Right lobe of liver (tissue), 4 donors: ENCODE results near the gene PADI3.

Source experiments
- CTCF ChIP-seq, 4 donors: fragments of 200-600 bp in 3 of 4; fragments of 450-650 bp in 1 of 4; IDR thresholded peaks; one replicate each; pipeline versions ENCODE4 v1.5.1 to v1.8.0; 2016 to 2022; ENCODE audit warnings: antibody characterized with exemption in 4 of 4, mild to moderate bottlenecking in 2 of 4
- POLR2A ChIP-seq: fragments of 450-650 bp; IDR thresholded peaks from one replicate; pipeline ENCODE4 v1.6.1; 2017; ENCODE audit warnings: antibody characterized with exemption, mild to moderate bottlenecking
- donor health status: DM: no; HTN: no; CAD: no.
- donor health status: DM: no; HTN: no; CAD: no.
- donor health status: DM: no; HTN: yes; CAD: no.

- no peak for TF ChIP-seq CTCF (IDR thresholded peaks at IDR 0.05)
- TF ChIP-seq POLR2A, result no peak
Observed at GRCh38 chr1:17328855-17329254, 80.0 kb downstream of the PADI3 start.
